Tracheal epithelial cell (primary cell): ENCODE measurements around the gene ZNF672. TPM values are rescaled to one million over a fixed set of nuclear protein-coding genes. Genes with fewer than 3 reads are reported as not detected.

Experiments
- total RNA-seq: library from RNA; depleted of rRNA; stranded (reverse); fragments of >200 nt; gene quantifications from 2 replicates; pipeline ENCODE4 v1.2.1, GENCODE V29; 2014

ZNF672 gene
- 14.7 and 18.1 TPM in 2 replicates for total RNA-seq

GRCh38 chr1:248837781-248838356 lies at the start of gene ZNF672:
TSS of gene ZNF672 (plus strand) at chr1:248838224. CDS start at chr1:248847275, 9,051 bp downstream.

DNA sequence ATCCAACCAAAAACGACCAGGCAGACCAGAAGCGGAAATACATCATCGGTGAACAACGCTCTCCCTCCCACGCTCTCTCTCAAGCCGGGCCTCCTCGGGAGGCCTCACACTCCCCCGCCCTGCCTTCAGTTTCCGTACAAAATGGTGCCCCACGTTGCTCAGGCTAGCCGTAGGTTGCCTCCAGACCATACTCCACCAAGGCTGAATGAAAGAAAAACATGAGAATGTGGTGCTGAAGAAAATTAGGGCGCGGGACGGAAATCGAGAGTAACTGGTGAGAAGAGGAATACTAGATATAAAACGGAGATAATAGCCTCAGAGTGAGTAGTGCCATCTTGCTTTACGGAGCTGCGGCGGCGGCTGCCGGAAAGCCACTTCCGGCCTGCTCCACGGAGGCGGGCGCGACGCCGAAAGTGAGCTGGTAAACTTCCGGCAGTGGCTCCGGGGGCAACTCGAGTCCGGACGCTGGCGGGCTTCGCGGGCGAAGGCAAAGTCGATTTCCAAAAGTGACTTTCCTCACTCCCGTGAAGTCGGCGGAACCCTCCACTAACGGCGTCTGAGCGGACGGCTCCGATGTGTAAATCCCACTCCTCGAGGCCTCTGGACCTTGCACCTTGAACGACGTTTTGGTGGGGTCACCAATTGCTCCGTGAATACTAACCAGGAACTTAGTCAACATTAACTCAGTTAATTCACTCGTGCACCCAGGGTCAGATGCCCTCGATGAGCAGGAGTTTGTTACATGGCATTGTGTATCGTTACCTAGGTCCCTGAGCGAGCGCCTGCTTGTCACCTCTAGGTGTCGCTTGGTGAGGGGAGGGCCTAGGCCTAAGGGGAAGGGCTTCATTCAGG lies 11.9 kb upstream of the ZNF672 start, which contains the start of gene SH3BP5L:
SH3BP5L (minus strand) TSS at position 7 of the 852 bp plus-strand sequence. CDS start 980 bp downstream, outside the sequence.

DNA sequence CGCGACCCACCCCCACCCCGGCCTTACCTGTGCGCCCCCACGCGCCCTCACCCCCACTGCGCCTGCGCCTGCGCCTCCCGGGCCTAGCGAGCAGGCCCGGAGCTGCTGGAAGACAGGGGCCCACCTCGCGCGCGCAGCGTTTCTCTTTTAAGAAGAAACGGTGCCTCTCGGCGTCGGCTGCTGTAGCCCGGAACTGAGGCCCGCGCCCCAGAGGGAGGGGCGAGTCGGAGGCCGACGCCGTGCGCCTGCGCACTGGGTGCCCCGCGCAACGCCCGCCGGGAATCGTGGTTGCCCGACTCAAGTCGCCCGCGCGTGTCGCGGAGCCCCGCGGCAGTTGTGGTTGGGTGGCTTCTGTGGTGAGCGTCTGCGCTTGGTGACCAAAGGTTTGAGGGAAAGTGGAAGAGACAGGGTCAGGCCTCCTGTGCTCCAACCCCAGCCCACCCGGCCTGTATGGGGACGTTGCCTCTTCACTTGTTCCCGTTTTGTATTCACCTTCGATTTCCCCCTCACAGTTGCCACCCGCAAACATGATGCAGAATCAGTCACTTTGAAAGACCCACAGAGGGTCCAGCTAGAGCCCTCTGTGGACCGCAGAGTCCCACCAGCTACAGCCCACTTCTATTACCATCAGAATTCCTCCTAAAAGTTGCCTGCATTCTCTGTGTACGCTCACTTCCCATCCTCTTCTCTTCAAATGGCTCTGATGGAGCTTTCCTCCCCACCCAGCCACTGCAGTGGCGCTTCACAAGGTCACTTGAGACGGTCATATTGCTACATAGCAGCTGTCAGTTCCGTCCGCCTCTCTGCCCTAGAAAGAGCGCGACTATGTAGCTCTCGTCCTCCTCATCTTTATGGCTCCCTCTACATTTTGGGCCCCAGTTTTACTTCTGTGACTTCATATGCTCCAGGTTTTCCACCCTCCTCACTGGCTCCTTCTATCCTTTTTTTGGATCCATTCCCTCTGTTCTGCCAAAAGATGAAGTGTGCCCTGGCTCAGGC lies 21.2 kb downstream of the ZNF672 start, which contains the start of gene ZNF692:
ZNF692 (minus strand) TSS at position 195 of the 999 bp plus-strand sequence. CDS start 776 bp downstream, outside the sequence.

Other genes starting within 250 kb of the ZNF672 start
- not detected in 2 replicates for gene OR2T10, start 240.5 kb upstream of the ZNF672 start, total RNA-seq
- not detected in 2 replicates for gene OR2T11, start 203.1 kb upstream of the ZNF672 start, total RNA-seq
- not detected in 2 replicates for gene OR2T35, start 192.9 kb upstream of the ZNF672 start, total RNA-seq
- gene OR2T27, start 182.7 kb upstream of the ZNF672 start, total RNA-seq = not detected in 2 replicates
- gene OR14I1, start 135.5 kb upstream of the ZNF672 start, total RNA-seq = not detected in 2 replicates
- under 0.01 TPM in 1 of 2 replicates, not detected in the other for gene LYPD8, start 82.5 kb upstream of the ZNF672 start, total RNA-seq
- gene SH3BP5L, start 12.3 kb upstream of the ZNF672 start, total RNA-seq = 15.1 and 26.7 TPM in 2 replicates
- gene ZNF692, start 20.9 kb downstream of the ZNF672 start, total RNA-seq = 22.0 and 28.4 TPM in 2 replicates
- 4.5 and 6.7 TPM in 2 replicates for gene PGBD2, start 68.0 kb downstream of the ZNF672 start, total RNA-seq